HG03457 (cell line): Measurements from ENCODE around the gene TMC7.

Experiments used
- ATAC-seq: cut with Tn5 transposase; IDR thresholded peaks from one replicate; pipeline ENCODE4 v1.9.1; 2021; ENCODE audit warnings: moderate number of reproducible peaks; ENCODE audit not compliant: unreplicated experiment

The TMC7 gene

GRCh38 chr16:19086322-19087199 is 102.8 kb downstream of the TMC7 start:
- peak; percentile 61 for ATAC-seq

DNA sequence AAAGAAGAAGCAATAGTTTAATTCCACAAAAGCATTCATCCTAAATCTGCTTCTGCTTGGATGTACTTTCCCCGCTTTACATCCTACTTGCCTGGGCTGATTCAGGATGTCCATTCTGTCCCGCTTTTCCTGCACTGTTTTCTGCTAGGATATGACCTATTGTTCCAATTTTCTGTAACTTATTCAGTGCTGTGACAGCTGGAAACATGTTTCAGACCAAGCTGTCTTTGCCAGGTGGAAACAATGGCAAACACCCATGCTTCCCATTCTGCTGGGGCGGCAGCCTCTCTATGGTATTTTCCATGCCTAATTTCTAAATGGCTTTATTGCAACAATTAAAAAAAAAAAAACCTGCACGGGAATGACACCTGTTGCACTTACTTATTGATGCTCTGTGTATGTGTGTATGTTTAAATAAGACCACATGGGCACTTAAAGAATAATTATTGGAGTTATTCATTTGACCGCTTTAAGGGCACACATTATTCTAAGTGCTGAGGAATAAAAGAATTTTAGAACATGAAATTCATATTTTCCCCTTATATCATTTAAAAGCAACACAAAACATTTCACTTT is 104.7 kb downstream of the TMC7 start:
- ATAC-seq, result no peak

- ATAC-seq, result no peak
Measured at GRCh38 chr16:19089410-19089955, 105.7 kb downstream of the TMC7 start.

GRCh38 chr16:19090916-19091315 is 107.2 kb downstream of the TMC7 start:
- ATAC-seq, result no peak

DNA sequence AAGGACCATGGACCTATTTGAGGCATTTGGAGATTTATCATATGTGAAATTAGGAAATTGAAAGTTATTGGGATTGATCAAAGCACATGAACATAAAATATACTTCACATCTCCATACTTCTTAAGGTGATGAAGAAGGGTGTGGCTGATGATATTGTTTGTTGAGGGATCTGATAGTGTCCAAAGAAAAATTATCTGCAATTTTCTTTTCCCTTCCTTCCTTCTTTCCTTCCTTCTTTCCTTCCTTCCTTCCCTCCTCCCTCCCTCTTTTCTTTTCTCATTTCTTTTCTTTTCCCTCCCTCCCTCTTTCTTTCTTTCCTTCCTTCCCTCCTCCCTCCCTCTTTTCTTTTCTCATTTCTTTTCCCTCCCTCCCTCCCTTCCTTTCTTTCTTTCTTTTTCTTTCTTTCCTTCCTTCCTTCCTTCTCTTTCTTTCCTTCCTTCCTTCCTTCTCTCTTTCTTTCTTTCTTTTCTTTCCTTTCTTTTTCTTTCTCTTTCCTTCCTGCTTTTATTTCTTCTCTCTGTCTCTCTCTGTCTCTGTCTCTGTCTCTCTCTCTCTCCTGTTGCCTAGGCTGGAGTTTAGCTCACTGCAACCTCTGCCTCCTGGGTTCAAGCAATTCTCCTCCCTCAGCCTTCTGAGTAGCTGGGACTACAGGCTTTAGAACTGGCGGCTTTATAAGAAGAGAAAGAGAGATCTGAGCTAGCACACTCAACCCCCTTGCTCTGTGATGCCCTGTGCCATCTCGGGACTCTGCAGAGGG is 109.1 kb downstream of the TMC7 start:
- ATAC-seq, result no peak

GRCh38 chr16:19093631-19094541 is 110.2 kb downstream of the TMC7 start:
- no peak for ATAC-seq

- ATAC-seq, result no peak
Measured at GRCh38 chr16:19094542-19095365, 111.0 kb downstream of the TMC7 start.

DNA sequence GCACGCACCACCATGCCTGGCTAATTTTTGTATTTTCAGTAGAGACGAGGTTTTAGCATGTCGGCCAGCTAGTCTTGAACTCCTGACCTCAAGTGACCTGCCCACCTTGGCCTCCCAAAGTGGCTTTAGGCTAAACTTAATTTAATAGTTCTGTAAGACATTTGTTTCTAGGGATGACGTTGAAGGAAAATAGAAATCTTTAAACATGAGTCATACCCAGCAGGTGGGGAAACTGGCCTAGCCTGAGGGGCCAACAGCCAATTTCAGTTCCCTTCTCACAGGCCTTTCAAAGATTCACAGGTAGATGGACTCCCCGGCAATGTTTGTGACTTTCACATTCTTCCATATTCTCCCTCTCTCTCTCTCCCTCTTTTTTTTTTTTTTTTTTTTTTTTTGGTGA is 111.9 kb downstream of the TMC7 start:
- no peak for ATAC-seq

GRCh38 chr16:19098173-19098572 is 114.4 kb downstream of the TMC7 start:
- no peak for ATAC-seq

- no peak for ATAC-seq
Measured at GRCh38 chr16:19102187-19102872, 118.6 kb downstream of the TMC7 start.

DNA sequence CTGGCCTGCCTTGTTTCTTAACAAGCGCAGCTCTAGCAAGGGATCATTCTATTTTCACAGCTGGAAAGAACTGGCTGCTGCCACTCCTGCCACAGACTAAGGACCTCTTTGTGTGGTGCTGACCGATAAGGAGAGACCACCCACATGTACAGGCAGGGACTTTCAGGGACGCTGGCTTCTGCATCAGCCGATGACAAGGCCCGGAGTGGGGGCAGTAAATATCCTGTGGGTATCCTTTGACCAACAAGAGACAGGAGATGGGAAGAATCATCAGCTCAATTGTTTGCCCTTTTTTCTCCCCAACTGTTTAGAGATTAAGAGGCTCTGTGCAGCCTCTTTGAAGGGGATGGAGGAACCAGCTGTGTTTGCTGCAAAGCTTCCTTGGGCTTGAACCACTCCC is 120.9 kb downstream of the TMC7 start:
- no peak for ATAC-seq

GRCh38 chr16:19105131-19105530 is 121.4 kb downstream of the TMC7 start:
- no peak for ATAC-seq

DNA sequence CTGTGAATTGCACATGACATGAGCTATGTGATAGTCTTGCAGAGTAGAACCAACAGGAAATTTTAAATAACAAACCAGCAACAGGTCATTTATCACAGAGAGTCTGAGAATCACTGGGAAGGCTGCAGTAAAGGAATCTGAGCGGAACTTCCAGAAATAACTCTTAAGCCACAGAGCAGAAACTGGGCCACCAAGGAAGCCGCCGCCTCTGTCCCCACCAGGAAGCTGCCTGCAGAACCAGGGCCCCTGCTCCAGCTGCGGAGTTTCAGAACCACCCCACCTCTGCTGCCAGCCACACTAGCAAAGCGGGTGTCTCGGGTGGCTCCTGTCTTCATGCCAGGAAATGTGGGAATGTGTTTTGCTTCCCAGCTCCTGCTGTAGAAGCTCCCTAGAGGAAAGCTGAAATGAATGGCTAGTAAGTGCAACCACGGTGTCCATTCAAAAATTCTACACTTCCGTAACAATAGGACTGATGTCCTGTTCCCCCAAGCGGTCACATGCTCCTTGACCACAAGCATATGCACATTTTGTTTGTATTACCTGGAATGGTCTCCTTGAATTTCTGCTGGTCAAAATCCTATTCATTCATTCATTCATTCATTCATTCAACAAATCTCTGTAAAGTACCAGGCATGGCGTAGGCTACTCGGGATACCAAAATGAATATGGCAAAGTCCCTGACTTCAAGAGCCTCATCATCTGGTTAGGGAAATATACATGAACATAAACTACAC is 122.3 kb downstream of the TMC7 start:
- no peak for ATAC-seq

GRCh38 chr16:19106625-19107020 is 122.9 kb downstream of the TMC7 start:
- no peak for ATAC-seq

DNA sequence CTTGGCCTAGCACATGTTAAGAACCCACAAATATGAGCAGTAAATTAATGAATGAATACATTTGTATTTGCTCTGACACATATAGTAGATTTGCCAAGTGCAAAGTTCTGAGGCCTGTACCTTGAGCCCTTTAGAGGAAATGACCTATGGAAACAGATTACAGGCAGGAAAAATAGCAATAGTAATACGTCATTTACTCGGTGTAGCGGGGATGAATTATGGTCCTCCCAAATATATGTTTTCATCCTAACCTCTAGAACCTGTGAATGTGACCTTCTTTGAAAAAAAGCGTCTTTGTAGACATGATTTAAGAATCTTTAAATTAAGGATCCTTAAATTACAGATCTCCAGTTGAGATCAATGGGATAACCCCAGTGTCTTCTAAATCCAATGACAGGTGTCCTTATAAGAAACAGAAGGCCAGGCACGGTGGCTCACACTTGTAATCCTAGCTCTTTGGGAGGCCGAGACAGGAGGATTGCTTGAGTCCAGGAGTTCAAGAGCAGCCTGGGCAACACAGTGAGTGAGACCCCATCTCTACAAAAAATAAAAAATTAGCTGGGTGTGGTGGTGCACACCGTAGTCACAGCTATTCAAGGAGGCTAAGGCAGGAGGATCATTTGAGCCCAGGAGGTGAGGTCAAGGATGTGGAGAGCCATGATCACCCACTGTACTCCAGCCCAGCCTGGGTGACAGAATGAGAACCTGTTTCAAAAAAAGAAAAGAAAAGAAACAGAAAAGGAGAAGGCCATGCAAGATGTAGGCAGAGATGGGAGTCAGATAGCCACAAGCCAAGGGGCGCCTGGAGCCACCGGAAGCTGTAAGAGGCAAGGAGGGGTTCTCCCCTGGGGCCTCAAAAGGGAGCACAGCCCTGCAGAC is 124.9 kb downstream of the TMC7 start:
- ATAC-seq, result no peak

GRCh38 chr16:19109288-19109664 is 125.5 kb downstream of the TMC7 start:
- no peak for ATAC-seq

GRCh38 chr16:19110537-19111360 is 127.0 kb downstream of the TMC7 start:
- no peak for ATAC-seq
